Left colon (tissue), 2 donors: Measurements from ENCODE around the gene RNGTT. TPM values are rescaled to one million over a fixed set of nuclear protein-coding genes. Genes with fewer than 3 reads are reported as not detected.
"Not testable (repeated sequence)": the region's sequence is repeated elsewhere in the genome, so short reads cannot be mapped to it uniquely, and the experiment has no call there.

Source experiments
- ATAC-seq: fragments of 200-7000 bp; cut with Tn5 transposase; one replicate; pipeline ENCODE4 v1.9.1; 2020; ENCODE audit warnings: mild to moderate bottlenecking, moderate library complexity
- DNase-seq, 2 donors: peaks; one replicate each; pipeline ENCODE4 v3.0.0-alpha.2; 2020
- intact Hi-C, 2 donors: fragments of 100-400 bp; cut with DNase I in 1 of 2; cut with micrococcal nuclease in 1 of 2; formaldehyde crosslinking; loops; one replicate each; pipeline versions ENCODE4 v1.11.2 to v1.14.0; 2022; cut with DNase I, micrococcal nuclease
- long read RNA-seq: library from polyadenylated mRNA; unstranded; transcript quantifications from one replicate; pipeline ENCODE4 v2.0.0, GENCODE V29; 2021
- total RNA-seq, 2 donors: library from RNA; stranded (reverse); fragmentation: NEBNext Ultra II Directional; extraction: Animal tissue kit (Norgen Biotek cat#: 25700); gene quantifications; one replicate each; pipeline ENCODE4 v1.2.1, GENCODE V29; 2021
- donor health status: DM: no; HTN: no; CAD: no.
- donor health status: DM: yes; HTN: yes; CAD: no.

Gene RNGTT
- total RNA-seq, result 10 to 100 TPM in 1 of 2 donors, 1 to 10 TPM in 1; 8.7 to 10.1 TPM
- long read RNA-seq, full-length matches to known transcripts, result 7 of 15 reads
- long read RNA-seq, partial matches to known transcripts, result 3 of 15 reads
- long read RNA-seq, other reads (novel, unspliced or antisense), result 5 of 15 reads

DNA sequence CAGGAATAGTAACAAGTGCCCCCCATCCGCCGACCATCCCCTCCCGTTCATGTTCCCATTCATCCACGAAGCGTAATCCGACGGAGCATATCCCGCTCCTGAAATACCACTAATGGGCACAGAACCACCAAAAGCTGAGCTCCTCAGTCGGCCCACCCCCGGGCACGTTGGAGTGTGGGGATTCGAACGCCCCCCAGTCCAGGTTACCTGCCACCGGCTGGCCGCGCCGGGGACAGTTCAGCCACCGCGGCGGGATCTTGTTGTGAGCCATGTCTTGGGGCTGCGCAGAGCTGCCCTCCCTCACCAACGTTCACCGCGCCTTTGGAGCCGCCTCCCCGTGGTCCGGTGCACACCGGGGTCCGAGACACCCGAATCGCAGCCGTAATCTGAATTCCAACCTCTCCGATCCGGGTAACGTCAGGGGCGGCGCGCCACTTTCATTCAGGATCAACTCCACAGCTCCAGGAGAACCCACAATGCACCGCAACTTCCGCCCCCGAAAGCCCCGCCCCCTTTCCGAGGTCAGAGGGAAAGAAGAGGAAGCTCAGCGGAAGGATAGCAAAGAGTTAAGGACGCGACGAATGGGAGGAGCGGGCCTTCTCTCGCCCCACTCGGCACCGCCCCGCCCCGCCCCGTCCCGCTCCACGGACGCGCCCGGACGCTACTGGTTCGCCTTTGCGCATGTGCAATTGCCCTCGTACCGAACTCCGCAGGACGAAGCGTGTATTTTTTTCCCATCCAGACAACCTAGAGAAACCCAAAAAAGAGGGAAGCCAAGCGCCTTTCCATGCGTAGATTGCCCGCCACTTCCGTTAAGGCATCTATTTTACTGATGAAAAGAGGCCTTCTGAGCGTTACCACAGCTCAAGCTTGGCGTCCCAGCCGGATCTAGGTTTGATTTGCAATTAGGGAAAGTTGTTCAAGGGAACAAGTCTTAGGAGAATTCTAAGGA lies at the start of gene RNGTT:
Gene RNGTT, minus strand, starts transcription at position 480 of the 952 bp plus-strand sequence. Its CDS starts 209 bp downstream, at position 271.
- peak; percentile 99 to 100 for DNase-seq
- intact Hi-C loops, result no loop called here
- peak; percentile 99 for ATAC-seq

DNA sequence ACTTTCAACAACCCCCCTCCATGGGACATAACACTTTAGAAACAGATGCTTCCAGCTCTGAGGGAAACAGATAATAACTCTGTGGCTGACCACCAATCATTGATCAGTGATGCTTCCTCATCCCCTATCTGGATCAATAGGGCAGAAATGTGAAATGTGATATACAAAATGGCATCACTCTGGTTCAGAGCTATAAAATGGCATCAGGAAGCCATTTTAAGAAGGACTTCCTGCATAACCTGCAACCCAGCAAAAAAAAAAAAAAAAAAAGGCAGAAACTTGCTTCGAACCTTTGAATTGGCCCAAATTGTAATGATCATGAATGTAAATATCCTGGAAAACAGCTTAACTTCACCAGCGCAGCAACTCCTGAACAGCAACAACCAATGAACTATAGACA lies 48.0 kb upstream of the RNGTT start:
- DNase-seq, result no peak

DNA sequence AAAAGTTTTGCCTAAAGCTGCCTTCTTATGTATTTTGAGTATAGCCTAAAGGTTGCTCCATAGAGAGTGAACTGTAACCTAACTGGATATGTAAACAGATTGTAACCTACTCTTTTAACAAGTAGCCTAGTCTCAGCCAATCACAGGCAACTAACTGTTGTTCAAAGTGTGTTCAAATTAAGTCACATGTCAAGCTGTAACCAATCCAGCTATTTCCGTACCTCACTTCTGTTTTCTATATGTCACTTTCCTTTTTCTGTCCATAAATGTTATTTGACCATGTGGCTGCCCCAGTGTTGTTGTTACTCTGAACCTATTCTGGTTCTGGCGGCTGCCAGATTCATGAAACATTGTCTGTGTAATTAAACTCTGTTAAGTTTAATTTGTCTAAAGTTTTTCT lies 47.4 kb upstream of the RNGTT start:
- DNase-seq, result no peak
- ATAC-seq, result no peak
- intact Hi-C loops, result no loop called here

More for the DNA sequence above, 48.0 kb upstream of the RNGTT start:
- intact Hi-C loops, result no loop called here
- no peak for ATAC-seq

DNA sequence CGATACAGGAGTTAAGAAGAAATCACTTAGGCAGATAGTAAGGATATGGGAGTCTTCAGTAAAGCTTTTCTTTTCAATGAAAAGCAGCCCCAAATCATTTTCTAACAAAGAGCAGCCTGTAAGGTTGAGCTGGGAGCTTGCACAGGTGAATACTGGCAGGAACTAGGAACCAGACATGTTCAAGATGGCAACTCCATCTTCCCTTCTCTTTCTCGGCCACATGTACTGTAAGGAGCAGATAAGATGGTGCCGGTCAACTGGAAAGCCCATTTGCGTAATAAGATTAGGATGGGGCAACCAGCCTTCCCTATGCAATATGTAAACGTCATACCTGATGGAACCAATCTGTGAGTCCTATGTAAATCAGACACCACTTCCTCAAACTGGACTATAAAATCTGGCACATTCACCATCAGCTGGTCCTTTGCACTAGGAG lies 46.2 kb upstream of the RNGTT start:
- DNase-seq (no peak), ATAC-seq (no peak)
- intact Hi-C loops, result no loop called here

DNA sequence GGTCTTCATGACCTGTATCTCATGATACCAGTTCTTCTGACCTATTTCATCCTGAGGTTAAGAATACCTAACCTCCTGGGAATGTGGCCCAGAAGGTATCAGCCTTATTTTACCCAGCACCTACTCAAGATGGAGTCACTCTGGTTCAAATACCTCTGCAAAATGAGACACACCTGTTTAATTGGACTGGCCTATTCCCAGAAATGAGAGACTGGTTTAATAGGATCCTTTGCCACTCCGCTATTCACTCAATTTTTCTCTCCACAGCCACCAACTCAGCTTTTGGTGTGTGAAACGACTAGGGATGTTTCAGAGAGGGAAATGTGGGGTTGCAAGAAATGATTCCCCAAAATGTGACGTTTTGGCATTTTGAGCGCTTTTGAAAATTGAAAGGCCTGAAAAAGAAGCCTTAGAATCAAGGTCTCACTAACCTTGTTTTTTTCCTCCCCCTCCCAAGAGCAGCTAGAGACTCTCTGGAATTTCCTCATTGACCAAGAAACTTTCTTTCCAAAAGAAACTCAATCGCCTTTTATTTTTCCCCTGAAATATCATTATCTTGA lies 45.5 kb upstream of the RNGTT start:
- intact Hi-C loops, result no loop called here
- DNase-seq, result no peak
- ATAC-seq, result no peak

DNA sequence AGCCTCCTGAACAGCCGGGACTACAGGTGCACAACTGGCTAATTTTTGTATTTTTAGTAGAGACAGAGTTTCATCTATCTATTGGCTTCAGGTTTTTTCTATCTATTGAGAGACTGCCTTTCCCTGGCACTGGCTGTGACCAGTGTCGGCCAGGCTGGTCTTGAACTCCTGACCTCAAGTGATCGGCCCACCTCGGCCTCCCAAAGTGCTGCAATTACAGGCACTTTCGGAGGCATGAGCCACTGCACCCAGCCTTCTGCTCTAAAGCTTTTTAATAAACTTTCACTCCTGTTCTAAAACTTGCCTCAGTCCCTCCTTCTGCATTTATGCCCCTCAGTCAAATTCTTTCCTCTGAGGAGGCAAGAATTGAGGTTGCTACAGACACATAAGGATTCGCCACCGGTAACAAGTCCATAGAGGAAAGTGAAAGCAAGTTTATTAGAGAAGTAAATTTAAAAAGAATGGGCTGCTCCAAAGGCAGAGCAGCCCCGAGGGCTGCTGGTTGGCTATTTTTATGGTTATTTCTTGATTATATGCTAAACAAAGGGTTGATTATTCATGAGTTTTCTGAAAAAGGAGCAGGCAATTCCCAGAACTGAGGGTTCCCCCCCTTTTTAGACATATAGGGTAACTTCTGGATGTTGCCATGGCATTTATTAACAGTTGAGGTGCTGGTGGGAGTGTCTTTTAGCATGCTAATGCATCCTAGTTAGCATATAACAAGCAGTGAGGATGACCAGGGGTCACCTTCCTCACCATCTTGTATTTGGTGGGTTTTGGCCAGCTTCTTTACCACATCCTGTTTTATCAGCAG lies 44.8 kb upstream of the RNGTT start:
- no peak for DNase-seq
- no peak for ATAC-seq
- intact Hi-C loops, result no loop called here

DNA sequence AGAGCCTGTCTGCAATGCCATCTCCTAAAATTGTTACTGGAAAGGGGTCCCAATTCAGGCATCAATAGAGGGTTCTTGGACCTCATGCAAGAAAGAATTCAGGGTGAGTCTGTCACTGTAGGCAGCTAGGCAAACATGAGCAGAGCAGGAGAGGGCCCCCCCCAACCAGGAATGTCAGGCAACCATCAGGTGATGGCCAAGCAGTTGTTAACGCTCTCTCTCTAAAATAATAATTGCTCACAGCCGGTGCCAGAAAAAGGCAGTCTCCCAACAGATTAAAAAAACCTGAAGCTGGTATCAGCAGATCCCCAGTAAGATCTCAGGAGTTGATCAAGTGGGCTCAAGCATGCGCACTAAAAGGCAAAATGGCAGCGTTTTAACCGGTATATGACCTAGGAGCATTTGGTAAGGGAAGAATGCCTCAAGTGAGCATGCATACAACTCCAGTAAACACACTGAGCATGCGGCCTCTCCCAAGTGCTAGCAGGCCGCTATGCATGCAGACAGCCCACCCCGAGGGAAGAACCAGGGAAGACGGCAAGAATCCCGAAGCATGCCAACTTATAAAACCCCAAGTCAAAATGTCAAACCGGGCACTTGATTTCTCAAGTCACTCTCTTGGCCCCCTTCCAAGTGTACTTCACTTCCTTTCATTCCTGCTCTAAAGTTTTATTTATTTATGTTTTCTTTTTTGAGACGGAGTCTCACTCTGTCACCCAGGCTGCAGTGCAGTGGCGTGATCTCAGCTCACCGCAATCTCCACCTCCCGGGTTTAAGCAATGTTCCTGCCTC lies 44.0 kb upstream of the RNGTT start:
- DNase-seq, result no peak
- ATAC-seq, result no peak
- intact Hi-C loops, result no loop called here

DNA sequence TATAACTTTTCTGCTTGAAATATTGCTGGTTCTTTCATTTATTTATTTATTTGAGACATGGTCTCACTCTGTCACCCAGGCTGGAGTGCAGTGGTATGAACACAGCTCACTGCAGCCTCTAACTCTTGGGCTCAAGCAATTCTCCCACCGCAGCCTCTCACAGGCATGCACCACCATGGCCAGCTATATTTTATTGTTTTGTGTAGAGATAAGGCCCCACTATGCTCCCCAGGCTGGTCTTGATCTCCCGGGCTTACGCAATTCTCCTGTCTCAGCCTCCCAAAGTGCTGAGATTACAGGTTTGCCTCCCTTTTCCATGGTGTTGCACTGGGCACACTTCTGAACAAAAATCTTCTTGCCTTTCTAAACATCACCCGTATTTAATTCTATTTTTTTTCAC lies 39.1 kb upstream of the RNGTT start:
- DNase-seq (no peak), ATAC-seq (no peak)
- intact Hi-C loops, result no loop called here

DNA sequence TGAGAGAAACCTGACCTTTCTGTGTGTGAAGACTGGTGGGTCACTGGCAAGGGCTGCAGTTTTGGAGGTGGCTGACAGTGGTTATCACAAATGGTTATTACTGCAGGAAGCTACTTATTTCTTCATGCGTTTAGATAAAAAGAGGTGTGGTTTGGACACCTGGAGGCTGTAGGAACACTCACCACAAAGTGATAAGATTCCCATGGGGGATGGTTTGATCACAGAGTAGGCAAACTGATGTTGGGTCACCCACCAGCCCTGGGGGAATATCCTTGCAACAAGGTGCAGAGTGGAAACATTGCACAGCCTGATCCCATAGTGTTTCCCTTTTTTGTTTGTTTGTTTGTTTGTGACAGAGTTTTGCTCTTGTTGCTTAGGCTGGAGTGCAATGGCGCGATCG lies 33.9 kb upstream of the RNGTT start:
- intact Hi-C loops, result no loop called here
- DNase-seq, result no peak
- ATAC-seq, result no peak

DNA sequence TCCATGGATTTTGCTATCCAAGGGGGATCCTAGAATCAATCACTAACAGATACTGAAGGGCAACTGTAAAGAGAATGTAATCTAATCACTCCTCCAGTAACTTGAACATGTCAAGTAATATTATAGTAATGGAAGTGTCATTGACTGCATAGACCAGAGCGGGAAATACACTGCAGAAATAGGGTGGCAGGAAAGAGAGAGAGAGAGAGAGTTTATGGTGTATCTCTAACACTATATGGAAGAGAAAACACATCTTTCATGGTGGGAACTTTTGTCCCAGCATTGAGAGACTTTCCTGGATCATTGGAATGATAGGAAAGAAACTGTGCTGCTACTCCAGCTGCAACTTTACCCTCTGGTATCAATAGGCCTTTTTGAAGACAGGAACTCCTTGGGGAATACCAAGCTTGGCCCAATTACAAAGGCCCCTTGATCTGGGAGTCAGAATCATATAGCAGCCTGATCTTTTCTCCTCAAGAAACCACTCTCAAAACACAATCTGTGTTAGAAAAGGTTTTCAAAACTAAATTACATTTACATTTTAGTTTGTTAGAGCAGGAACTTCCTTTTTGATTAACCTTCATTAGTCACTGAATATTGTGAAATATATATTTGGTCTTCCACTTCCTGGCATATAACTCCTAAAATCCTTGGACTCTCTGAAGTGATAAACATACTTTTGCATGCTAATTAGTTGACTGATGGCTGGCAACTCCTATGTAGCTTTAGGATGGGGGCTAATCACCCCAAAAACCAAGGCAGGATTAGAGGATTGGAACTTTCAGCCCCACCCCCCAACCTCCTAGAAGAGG lies 29.5 kb upstream of the RNGTT start:
- DNase-seq (no peak), ATAC-seq (no peak)
- intact Hi-C loops, result no loop called here

DNA sequence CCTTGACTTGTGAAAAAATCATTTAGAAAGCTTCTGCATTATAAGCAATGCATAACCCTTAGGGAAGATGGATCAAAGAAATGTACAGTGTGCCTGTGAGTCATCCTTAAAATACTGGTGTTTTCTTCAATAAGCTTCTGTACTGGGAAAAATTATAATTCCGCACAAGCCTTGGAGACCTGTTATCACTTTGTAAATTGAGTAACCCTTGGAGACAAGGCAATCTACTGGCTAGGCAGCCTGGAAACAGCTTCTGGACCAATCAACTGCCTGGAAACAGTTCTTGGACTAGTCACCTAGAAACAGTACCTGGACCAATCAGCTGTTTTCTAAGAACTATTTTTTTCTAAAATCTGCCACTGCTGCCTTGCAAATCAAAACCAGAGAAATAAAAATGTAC lies 25.8 kb upstream of the RNGTT start:
- ATAC-seq (no peak), DNase-seq (no peak)
- intact Hi-C loops, result loop anchor here in 1 of 2 donors (10.0 kb wide), 2 partner anchors 136 to 386 kb away; no protein-coding TSS in a partner anchor

DNA sequence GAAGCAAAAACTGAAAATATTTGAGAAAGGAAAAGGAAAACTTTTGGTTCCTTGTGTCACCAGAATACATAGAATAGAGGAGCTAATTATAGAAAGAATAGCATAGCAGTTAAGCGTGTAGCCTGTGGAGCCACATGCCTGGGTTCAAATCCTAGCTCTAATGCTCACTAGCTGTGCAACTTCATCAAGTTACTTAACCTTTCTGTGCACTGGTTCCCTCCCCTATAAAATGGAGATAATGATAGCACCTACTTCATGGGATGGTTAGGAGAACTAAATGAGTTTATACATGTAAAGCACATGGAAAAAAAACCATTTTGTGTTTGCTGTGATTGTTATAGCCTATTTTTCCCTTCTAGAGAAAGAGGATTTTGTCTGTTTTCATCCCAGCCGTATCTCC lies 24.5 kb upstream of the RNGTT start:
- intact Hi-C loops, result loop anchor here in 1 of 2 donors (10.0 kb wide), 2 partner anchors 137 to 387 kb away; no protein-coding TSS in a partner anchor
- ATAC-seq (no peak), DNase-seq (no peak)

DNA sequence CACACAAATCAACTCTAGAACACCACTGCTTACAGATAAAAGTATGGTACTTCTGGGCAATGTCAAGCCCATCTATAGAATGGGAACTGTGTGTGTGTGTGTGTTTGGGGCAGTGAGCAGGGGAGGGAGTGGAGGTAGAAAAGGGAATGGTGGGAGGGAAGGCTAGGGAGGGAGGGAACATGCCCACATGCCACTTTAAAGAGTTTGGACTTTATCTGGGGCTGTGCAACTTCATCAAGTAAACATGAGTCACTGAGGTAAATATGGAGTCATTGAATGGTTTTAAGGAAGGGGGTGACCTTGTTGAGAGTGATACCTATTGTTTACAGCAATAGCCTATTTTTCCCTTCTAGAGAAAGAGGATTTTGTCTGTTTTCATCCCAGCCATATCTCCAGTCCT lies 22.5 kb upstream of the RNGTT start:
- intact Hi-C loops, result loop anchor here in 1 of 2 donors (10.0 kb wide), 2 partner anchors 139 to 389 kb away; no protein-coding TSS in a partner anchor
- no peak for ATAC-seq
- DNase-seq, result no peak

DNA sequence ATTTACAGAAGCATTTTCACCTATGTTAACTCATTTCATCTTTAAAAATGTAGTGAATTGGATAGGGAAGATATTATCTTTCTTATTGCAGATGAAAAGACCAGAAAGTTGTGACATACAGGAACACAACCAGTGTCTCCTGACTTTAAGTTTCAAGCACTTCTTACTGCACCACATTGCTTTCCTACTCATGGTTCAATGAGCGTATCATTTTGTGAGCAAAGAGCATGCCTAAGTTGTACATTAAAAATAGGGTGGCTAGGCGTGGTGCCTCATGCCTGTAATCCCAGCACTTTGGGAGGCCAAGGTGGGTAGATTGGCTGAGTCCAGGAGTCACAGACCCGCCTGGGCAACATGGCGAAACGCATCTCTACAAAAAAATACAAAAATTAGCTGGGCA lies 21.2 kb upstream of the RNGTT start:
- intact Hi-C loops, result loop anchor here in 1 of 2 donors (5.0 to 10.0 kb wide), 3 partner anchors 140 to 390 kb away; no protein-coding TSS in a partner anchor
- DNase-seq (no peak), ATAC-seq (no peak)

DNA sequence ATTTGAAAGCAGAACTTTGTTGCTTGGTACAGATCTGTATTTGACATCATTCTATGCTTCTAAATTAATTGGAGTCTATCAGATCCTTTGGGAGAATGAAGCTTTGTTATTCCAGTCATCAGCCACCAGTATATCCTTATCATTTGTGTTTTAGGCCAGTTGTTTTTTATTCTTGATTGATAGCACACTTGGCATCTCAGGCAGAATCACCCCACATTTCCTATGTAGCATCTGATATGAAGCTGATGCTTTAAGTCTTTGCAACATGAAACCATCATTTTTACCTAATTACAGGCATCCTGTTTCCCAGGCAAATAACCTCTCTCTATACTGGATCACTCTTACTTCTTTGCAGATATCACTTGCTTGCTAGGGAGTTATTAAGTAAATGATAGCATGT lies 20.7 kb upstream of the RNGTT start:
- no peak for DNase-seq
- intact Hi-C loops, result loop anchor here in 1 of 2 donors (5.0 to 10.0 kb wide), 3 partner anchors 141 to 391 kb away; no protein-coding TSS in a partner anchor

DNA sequence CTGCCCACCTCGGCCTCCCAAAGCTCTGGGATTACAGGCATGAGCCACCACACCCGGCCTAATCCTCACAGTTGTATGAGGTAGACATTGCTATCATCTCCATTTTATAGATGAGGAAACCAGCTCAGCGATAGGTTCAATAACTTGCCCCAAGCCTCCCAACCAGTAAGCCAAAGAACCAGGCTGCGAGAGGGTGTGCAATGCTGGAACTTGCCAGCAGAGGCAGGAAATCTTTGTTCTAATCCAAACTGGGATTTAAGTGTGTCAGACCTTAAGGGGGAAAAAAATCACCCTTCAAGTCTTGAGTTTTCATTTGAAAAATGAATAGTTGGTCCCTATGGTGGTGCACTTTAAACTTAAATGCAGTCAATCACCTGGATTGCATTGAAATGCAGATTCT lies 20.1 kb upstream of the RNGTT start:
- peak; percentile 91 for ATAC-seq
- intact Hi-C loops, result loop anchor here in 1 of 2 donors (5.0 to 10.0 kb wide), 3 partner anchors 141 to 391 kb away; no protein-coding TSS in a partner anchor
- DNase-seq, result peak in 1 of 2 donors; percentile 42

More for the DNA sequence above, 20.7 kb upstream of the RNGTT start:
- ATAC-seq, result no peak

DNA sequence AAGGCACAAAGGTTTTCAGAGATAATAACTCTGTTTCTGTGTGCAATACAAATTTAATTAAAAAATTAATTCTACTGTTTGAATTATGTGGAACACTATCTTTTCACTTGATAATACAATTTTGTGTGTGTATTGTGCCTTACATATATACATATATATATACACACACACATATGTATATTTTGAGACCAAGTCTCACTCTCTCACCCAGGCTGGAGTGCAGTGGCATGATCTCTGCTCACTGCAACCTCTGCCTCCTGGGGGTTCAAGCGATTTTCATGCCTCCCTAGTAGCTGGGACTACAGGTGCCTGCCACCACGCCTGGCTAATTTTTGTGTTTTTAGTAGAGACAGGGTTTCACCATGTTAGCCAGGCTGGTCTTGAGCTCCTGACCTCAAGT lies 19.7 kb upstream of the RNGTT start:
- DNase-seq, result not testable (repeated sequence)
- ATAC-seq, result peak; percentile 14
- intact Hi-C loops, result loop anchor here in 1 of 2 donors (5.0 to 10.0 kb wide), 3 partner anchors 142 to 392 kb away; no protein-coding TSS in a partner anchor
